Left ventricle myocardium superior (tissue), 1 donor: ENCODE measurements around the gene SDK2. TPM values are rescaled to one million over a fixed set of nuclear protein-coding genes. Genes with fewer than 3 reads are reported as not detected.

Experiments used
- ATAC-seq: fragments of 200-7000 bp; cut with Tn5 transposase; one replicate; pipeline ENCODE4 v1.9.1; 2020; ENCODE audit warnings: mild to moderate bottlenecking, moderate library complexity
- DNase-seq: peaks from one replicate; pipeline ENCODE4 v3.0.0-alpha.2; 2020
- intact Hi-C: fragments of 100-400 bp; cut with micrococcal nuclease; formaldehyde crosslinking; loops from one replicate; pipeline ENCODE4 v1.11.0; 2022
- total RNA-seq: library from RNA; stranded (reverse); fragmentation: NEBNext Ultra II Directional; extraction: Animal tissue kit (Norgen Biotek cat#: 25700); gene quantifications from one replicate; pipeline ENCODE4 v1.2.1, GENCODE V29; 2021
- donor health status: DM: no; HTN: yes; CAD: no; lungs with severe emphysema.

Gene SDK2
- total RNA-seq, 1 donor from 2014 or later: 1.5 TPM

DNA sequence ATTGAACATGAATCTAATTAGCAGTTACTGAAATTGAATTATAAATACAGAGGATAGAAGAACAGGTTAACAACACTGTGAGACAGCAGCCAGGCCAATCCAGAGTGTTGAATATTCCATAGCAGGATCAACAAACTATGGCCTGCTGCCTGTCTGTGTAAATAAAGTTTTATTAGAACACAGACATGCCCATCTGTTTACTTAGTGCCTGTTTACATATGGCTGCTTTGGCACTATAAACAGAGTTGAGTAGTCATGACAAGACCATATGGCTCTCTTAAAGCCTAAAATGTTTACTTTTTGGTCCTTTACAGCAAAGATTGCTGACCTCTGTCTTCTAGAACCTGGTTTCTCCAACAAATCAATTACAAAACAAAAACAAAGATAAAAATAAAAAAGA, 217.0 kb downstream of the SDK2 start:
- no peak for DNase-seq
- ATAC-seq: no peak
- intact Hi-C loops: loop anchor here (10.0 kb wide), 1 partner anchor 288 kb away; no protein-coding TSS in a partner anchor

DNA sequence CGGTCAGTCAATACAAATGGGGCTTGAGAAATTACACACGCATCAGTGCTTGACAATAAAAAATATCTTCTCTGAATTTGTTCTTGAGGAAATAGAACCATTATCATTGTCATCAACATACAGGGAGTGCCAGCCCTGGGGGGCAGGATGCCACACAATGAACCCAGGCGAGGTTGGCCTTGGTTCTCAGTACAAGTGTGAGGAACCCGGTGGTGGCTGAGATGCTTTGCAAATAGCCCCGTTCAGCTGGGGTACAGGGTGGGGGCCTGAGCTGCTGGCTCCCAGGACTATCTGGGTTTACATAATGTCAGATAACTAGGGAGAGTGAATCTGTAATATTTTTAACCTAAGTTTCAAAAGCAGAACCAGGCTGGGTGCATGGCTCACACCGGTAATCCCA, 219.7 kb downstream of the SDK2 start:
- intact Hi-C loops: loop anchor here (10.0 kb wide), 1 partner anchor 290 kb away; no protein-coding TSS in a partner anchor
- no peak for DNase-seq
- no peak for ATAC-seq

DNA sequence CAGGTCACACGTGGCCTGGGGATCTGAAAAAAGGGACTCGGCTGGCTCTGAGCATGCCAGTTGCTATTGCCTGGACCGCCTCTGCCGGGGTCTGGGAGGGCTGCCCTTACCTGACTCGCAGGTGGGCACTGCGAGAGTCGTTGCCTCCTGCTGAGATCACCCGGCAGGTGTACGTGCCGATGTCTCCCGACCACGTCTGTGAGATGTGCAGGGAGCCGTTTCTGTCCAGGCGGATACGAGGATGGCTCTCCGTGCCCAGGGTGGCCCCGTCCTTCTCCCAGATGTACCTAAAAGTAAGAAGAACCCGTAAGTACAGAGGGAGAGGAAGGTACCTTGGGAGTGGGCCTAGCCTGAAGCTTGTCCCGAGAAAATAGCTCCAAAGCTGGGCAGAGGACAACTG, 220.4 kb downstream of the SDK2 start:
- DNase-seq: peak; percentile 3
- intact Hi-C loops: loop anchor here (10.0 kb wide), 1 partner anchor 291 kb away; no protein-coding TSS in a partner anchor

DNA sequence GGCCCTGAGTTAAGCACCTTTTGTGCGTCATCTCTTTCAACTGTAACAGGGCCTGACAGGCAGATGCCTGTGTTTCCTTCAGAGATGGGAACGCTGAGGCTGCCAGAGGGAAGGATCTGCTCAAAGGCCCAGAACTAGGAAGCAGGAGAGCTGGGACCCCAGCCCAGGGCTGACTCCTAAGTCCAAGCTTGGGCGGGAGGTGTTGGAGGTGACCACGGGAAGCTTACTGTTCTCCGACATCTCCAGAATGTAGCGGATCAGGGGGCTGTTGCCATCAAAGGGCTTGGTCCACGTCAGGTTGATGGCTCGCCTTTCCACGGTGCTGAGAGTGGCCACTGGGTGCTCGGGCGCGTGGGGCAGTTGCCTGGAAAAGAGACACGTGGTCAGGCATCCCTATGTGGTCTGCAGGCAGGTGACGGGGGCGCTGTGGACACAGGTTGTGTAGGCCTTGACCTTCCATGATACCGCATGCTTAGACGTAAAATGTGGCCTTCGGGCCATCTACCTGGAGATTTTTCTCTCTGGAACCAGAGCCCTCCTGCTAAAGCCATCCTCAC, 221.0 kb downstream of the SDK2 start:
- DNase-seq: peak; percentile 19
- no peak for ATAC-seq
- intact Hi-C loops: loop anchor here (10.0 kb wide), 1 partner anchor 292 kb away; no protein-coding TSS in a partner anchor

More for the DNA sequence above, 220.4 kb downstream of the SDK2 start:
- ATAC-seq: no peak

DNA sequence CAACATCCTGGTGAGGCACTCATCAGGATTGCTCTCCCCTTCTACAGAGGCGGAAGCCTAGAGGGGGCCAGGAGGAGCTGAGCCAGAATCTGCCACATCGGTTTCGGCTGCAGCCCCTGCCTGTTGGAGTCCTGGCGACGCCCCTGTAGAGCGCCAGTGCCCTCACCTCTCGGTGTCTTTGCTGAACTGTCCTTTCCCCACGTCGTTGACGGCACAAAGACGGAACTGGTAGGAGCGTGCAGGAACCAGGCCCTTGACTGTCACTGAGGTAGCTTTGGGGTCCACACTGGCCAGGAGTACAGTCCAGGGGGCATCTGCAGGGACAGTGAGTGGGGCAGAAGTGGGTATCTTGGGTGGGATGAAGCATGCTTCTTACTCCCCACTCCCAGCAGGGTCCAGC, 222.1 kb downstream of the SDK2 start:
- ATAC-seq: no peak
- intact Hi-C loops: loop anchor here (10.0 kb wide), 1 partner anchor 293 kb away; no protein-coding TSS in a partner anchor

DNA sequence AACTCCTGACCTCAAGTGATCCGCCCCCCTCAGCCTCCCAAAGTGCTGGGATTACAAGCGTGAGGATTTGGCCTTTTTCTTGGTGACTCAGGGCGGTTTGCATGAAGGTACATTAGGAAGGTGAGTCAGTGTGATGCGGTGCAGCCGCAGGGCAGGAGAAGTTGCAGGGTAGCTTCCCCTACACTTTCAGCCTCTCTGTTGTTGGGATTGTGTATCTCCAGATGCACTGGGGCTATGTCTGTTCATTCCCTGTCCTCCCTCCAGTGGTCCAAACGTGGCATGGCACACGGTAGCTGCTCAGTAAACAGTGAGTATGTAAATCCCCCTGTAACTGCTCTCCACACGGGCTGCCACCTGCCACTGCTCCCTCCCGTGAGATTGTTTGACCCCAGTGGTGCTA, 223.3 kb downstream of the SDK2 start:
- ATAC-seq (no peak), DNase-seq (no peak)
- intact Hi-C loops: loop anchor here (10.0 kb wide), 1 partner anchor 294 kb away; no protein-coding TSS in a partner anchor

More for the DNA sequence above, 222.1 kb downstream of the SDK2 start:
- no peak for DNase-seq

DNA sequence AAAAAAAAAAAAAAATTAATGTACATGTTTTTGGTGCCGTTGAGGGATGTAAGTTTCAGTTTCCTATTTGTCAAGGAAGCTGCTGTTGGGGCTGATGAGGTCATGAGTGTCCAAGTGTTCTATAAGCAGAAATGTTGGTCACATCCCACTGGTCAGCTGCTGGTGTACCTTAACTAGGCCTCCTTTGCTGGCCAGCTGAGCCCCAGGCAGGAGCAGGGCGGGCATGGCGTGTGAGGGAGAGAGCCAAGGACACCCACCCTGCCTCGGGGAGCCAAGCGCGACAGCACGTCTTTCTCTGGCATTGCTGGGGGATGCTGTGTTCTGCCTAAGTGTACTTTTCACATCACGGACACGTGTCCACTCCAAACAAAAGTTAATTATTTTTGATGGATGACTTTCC, 224.4 kb downstream of the SDK2 start:
- intact Hi-C loops: loop anchor here (10.0 kb wide), 1 partner anchor 295 kb away; no protein-coding TSS in a partner anchor
- no peak for DNase-seq
- no peak for ATAC-seq

DNA sequence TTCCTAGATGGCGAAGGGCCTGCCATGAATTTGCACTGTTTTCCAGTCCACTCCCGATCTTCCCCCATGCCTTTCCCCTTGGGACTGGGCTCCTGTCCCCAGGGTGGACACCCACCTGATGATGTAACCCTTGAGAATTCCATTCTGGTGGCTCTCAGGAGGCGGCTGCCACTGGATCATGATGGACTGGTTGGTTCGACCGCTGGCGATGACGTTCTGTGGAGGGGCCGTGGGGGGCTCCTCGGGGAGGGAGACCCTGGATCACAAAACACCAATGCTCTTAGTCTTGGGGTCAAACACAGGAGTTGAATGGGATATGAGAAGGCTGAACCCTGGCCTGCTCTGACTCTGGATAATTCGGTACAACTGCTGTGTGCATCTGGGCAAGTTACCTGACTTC, 225.2 kb downstream of the SDK2 start:
- no peak for ATAC-seq
- intact Hi-C loops: no loop called here
- DNase-seq: no peak

DNA sequence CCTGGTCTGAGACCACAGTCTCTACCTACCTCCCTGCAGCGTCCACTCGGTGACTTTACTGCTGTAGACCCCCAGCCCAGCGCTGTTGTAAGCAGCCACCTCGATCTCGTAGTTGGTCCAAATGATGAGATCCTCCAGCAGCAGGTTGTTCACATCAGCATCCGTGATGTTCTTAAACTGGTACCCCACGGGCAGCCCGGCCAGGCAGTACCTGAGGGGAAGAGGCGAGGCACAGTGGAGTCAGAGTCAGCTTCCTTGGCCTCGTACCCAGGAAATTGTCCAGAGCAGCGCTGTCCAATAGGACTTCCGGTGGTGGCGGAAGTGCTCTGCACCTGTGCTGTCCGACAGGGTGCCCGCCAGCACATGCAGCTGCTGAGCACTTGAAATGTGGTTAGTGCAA, 228.5 kb downstream of the SDK2 start:
- intact Hi-C loops: no loop called here
- no peak for ATAC-seq
- DNase-seq: peak; percentile 3

DNA sequence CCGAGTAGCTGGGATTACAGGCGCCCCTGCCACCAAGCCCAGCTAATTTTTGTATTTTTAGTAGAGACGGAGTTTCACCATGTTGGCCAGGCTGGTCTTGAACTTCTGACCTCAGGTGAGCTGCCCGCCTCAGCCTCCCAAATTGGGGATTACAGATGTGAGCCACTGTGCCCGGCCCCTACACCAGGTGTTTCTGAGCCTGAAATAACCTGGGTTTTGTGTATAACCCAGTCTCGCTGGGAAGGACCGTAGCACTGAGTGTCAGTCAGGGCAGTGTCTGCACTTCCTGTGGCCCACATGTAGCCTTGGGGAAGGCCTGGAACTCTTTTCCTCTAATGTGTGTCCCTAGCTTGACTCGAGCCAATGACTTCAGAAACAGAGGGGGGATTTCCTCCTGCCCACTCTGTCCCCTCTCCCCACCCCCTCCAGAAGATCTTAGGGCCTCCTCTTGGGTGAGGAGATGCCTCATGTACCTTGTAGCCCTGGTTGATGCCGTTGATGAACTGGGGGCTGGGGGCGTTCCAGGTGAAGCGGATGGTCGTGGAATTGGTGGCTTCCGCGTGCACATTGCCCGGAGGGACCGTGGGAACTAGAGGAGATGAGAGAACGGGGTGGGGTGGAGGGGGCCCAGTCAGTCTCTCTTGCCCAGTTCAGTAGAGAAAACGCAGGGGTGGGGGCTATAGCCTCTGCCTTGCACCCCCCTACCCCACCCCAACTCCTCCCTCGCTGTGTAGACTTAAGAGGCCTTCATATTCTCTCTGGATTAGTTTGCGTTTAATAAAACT, 229.9 kb downstream of the SDK2 start:
- ATAC-seq (no peak), DNase-seq (peak; percentile 12)
- intact Hi-C loops: no loop called here

DNA sequence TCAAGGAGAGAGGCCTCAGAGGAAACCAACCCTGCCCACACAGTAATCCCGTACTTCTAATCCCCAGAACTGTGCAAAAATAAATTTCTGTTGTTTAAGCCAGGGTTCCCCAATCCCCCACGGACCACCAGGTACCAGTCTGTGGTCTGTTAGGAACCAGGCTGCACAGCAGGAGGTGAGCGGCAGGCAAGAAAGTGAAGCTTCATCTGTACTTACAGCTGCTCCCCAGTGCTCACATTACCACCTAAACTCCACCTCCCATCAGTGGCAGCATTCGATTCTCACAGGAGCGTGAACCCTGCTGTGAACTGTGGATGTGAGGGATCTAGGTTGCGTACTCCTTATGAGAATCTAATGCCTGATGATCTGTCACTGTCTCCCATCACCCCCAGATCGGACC, 231.3 kb downstream of the SDK2 start:
- ATAC-seq (no peak), DNase-seq (no peak)
- intact Hi-C loops: no loop called here

DNA sequence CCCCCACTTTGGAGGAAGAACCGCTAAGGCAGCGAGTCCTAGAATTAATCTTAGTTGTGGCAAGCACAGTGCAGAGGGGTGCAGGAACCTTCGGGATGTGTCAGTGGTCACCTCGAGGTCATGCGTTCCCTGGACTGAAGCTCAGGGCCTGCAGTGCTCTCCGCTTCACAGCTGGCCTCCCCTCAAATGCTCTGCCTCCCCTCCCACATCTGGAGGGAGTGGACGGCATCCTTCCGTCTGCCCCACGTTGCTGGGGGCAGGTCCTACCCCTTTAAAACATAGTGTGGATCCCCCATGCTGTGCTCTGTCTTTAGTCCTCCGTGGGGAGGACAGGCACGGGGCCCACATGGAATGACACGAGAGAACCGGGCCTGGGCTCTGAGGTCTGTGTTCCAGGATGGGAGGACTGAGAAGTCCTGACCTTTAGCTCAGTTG, 232.9 kb downstream of the SDK2 start:
- intact Hi-C loops: no loop called here
- ATAC-seq (peak; percentile 30), DNase-seq (no peak)

DNA sequence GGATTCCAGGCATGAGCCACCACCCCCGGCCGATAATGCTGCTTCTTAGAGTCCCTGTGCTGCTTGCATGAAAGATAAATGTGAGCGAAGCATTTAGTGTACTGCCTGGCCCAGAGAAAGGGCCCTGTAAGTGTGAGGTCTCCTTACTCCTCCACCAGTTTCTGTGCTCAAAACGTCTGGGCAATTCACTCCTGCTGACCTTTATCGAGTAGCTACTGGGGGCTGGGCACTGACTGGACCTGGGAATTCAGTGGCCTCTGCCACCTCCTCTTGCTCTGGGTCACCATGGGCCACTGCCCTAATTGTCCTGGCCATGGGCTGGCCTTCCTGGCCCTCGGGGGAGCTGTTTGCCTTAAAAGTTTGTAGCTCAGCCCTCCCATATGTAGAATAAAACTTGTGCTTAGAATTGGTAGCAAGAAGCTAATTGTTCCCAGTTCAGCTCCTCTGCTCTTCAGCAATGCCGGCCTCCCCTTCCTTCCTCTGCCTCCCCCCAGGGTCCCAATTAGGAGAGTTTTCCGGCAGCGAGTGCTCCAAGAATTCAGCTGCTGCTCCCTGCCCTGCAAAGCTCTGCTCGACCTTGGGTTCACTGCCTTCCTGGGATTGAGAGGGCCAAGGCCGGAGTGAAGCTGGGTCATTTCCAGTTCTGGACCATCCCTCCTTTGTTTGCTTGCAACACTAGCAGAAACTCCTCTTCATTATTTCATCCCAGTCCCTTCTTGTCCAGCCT, 233.5 kb downstream of the SDK2 start:
- intact Hi-C loops: no loop called here
- ATAC-seq: peak; percentile 56
- peak; percentile 20 for DNase-seq

DNA sequence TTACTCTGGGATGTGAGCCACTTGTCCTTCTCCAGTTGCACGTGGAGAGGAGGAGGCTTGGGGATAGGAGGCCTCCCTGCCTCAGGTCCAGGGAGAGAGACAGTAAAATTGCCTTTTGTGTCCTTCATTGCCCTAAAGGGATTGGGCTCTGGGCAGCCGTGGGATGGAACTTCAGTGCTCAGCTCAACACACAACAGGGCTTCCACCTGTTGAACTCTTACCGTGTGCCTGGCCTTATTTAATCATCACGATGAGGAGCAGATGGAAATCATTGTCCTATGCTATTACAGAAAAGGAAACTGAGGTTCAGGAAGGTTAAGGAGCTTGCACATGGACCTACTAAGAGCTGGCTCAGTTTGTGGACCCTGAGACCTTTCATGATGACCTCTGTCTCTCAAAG, 240.0 kb downstream of the SDK2 start:
- ATAC-seq: no peak
- intact Hi-C loops: no loop called here
- peak; percentile 2 for DNase-seq

DNA sequence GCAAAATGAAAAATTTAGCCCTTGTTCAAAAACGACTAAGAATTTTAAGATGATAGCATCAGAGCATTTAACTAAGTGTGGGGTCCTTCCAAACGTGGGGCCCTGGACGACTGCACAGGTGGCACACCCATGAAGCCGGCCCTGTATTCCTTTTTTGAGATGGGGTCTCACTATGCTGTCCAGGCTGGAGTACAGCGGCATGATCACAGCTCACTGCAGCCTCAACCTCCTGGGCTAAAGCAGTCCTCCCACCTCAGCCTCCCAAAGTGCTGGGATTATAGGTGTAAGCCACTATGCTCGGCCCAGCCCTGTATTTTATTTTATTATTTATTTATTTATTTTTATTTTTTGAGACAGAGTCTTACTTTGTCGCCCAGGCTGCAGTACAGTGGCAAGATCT, 241.8 kb downstream of the SDK2 start:
- intact Hi-C loops: no loop called here
- DNase-seq (peak; percentile 5), ATAC-seq (no peak)

DNA sequence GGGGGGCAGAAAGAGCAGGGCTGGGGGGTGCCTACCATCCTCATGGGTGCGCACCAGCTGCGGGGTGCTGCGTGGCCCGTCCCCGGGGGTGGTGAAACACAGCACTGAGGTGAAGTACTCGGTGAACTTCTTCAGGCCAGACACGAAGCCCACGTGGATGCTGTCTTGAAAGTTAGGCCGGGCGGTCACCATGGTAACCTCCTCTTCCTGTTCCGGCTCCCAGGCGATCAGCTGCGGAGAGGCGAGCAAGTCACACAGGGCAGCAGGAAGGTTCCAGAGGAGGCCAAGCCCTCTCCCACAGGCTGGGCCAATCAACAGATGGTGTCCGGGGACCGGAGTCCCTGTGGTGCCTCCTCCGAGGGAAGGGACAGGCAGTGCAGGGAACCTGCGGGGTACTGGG, 242.3 kb downstream of the SDK2 start:
- intact Hi-C loops: no loop called here
- DNase-seq (peak; percentile 72), ATAC-seq (peak; percentile 66)

DNA sequence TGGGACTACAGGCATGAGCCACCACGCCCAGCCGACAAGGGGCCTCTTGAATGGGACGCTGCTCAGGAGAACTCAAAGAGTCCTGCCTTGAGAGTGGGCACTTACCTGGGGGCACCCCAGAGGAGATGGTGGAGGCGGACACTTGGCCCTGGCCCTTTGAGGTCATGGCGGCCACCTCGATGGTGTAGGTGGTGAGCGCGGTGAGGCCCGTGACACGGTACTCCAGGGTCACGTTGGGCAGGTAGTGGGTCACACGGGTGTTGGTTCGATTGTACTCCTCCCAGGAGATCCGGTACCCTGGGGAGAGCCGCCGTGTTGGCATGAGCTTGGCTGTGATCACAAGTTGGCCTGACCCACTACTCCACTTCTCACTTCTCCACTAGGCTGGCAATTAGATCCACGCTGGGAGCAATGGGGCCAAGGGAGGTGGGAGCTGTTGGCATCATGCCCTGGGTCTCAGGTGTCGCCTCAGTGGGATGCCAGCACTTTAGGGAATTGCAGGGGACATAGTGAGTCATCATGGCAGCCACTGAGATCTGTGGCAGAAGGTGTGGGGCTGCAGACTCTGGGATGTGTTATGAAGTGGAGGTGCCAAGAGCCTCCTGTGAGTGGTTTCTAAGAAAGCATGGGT, 243.2 kb downstream of the SDK2 start:
- no peak for ATAC-seq
- intact Hi-C loops: no loop called here

DNA sequence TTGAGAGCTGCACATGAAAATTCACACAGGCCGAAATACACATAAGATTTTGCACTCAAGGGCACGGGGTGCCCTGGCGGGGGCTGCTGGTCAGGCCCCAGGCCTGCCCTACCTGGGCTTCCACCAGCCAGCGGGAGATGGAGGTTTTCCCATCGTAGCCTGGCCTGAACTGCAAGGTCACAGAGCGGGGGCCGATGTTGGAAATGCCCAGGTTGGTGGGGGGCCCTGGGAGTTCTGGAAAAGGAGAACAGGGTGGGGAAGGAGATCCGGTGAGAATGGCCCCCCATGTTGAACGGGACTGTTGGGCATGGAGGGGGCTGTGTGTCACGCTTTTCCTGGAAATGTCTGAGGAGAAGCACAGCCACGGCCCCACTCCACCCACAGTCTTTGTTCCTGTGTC, 245.2 kb downstream of the SDK2 start:
- intact Hi-C loops: no loop called here
- peak; percentile 8 for DNase-seq
- no peak for ATAC-seq

More for the DNA sequence above, 243.2 kb downstream of the SDK2 start:
- no peak for DNase-seq

DNA sequence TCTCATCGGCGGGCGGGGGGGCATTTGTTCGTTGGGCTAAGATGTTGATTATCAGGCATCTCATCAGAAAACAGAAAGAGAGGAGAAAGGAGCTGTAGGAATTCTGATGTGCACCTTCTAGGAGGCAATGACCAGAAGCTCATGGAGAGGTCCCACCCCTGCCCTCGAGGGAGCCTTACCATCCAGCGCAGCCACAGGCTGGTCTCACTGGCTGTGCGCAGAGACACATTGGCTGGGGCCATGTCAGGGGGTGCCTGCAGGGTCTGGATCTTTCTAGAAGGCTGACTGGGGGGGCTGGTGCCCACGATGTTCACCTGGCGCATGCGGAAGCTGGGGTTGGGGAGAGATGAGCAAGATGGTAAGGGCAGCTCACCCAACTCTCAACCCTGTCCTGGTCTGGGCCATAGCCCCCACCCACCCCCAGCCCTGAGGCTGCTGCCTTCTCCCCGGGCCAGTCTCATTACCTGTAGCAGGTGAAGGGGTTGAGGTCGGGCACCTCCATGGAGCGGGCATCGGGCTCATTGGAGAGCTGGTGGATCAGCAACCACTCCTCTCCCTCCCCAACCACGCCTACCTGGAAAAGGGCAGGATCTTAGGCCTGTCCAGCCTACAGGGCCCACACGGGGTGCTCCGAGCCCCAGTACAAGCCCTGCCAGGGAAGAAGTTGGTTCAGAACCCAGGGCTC, 246.2 kb downstream of the SDK2 start:
- intact Hi-C loops: no loop called here
- DNase-seq: no peak
- no peak for ATAC-seq
